Suprapubic skin (tissue), 3 donors: ENCODE results near the gene CTNNA3.

ENCODE experiments used
- CTCF ChIP-seq, 2 donors: fragments of 200-600 bp in 1 of 2; fragments of 450-650 bp in 1 of 2; sonication (generic) in 1 of 2; IDR thresholded peaks; one replicate each; pipeline ENCODE4 v1.5.1; 2016 to 2019; ENCODE audit warnings: antibody characterized with exemption in 2 of 2, mild to moderate bottlenecking in 1 of 2, moderate library complexity in 1 of 2
- POLR2A ChIP-seq, 2 donors: fragments of 450-650 bp; IDR thresholded peaks; one replicate each; pipeline ENCODE4 v1.6.1; 2017; ENCODE audit warnings: antibody characterized with exemption in 2 of 2, mild to moderate bottlenecking in 2 of 2, moderate library complexity in 2 of 2

DNA sequence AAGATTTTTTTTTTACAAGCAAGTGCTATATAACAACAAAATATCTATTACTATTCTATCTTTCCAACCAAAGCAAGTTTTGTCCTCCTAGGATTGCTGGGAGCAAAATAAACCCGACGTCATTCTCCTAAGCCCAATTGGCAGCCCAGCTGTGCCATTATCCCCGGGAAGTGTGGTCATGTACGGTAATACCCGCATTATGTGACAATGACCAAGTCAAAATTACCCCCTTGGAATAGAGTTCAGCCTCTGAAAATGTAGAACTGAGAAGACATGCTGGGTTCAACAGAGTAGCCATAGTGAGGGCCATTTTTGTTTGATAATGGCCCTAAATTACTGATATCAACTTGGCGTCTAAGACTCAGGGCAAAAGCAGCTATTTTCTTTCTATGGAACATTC, 554.7 kb downstream of the CTNNA3 start:
- no peak for TF ChIP-seq POLR2A (IDR thresholded peaks at IDR 0.05)
- no peak for TF ChIP-seq CTCF (IDR thresholded peaks at IDR 0.05)
